ENCODE data around the gene LAMA3.

Gene LAMA3

GRCh38 chr18:23872701-23873550, 183.7 kb downstream of the LAMA3 start:
- H3K27me3 Mint-ChIP-seq (ENCODE audit: low read depth): peaks cover 23% of the 10 kb centered on the region
- H3K36me3 Mint-ChIP-seq (ENCODE audit: low read depth): peaks cover 4% of the 10 kb centered on the region
- no peak overlapping the region for H3K4me3 Mint-ChIP-seq
- no peaks in the 10 kb centered on the region for H3K9me3 Mint-ChIP-seq
- peaks cover 18% of the 10 kb centered on the region for H3K4me1 Mint-ChIP-seq (ENCODE audit: low read depth)
- no peak overlapping the region for H3K27ac Mint-ChIP-seq

DNA sequence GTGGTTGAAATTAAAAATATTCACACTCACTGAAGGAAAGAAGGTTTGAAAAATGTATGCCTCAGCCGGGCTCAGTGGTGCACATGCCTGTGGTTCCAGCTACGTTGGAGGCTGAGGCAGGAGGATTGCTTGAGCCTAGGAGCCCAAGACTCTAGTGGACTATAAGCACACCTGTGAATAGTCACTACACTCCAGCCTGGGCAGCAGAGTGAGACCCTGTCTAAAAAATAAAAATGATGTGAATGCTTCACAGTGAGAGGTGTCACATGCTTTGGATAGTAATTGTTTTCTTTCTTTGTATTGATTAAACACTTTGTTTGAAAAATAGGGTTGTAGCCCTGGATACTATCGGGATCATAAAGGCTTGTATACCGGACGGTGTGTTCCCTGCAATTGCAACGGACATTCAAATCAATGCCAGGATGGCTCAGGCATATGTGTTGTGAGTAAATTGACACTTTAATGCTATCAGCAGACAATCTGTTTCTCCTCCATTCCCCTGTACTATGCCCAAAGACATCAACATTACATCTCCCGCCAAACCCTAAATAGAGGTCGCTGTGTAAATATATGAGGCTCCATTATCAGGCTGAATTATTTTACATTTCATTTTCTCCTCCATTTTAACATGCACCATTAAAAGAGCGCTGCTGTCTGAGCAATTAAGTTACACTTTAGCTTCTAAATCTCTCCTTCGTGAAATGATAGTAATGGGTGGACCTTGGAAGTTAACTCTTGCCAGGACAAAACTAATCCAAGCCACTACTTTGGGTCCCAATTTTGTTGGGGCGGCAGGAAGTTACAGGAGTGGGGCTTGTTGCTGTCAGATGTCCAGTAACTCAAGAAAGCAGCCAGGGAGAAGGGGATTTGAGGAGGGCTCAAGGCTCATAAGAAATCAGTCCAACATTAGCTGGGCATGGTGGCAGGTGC, 187.0 kb downstream of the LAMA3 start:
- Mint-ChIP-seq H3K27me3 (ENCODE audit: low read depth) (peaks cover 22% of the 10 kb centered on the region), H3K9me3 (no peaks in the 10 kb centered on the region), H3K27ac (no peak overlapping the region), H3K4me3 (no peak overlapping the region), H3K36me3 (ENCODE audit: low read depth) (peaks cover 3% of the 10 kb centered on the region), H3K4me1 (ENCODE audit: low read depth) (peaks cover 12% of the 10 kb centered on the region)

DNA sequence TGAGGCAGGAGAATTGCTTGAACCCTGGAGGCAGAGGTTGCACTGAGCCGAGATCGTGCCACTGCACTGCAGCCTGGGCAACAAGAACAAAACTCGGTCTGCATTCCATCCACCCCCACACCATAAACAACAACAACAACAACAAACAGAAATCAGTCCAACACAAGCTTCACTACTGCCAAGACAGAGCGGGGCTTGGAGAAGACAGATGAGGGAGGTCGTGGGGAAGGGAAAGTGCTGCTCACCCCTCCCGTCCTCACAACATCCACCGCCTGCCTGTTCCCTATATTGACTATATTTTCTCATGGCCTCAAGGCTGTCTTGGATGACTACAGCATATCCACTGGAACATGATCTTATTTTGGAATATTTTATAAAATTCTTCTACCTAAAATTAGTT, 187.7 kb downstream of the LAMA3 start:
- Mint-ChIP-seq H3K4me3 (no peak overlapping the region), H3K4me1 (ENCODE audit: low read depth) (peaks cover 8% of the 10 kb centered on the region), H3K9me3 (no peaks in the 10 kb centered on the region), H3K27ac (no peak overlapping the region), H3K27me3 (ENCODE audit: low read depth) (peaks cover 22% of the 10 kb centered on the region), H3K36me3 (ENCODE audit: low read depth) (peaks cover 2% of the 10 kb centered on the region)

GRCh38 chr18:23877371-23877770, 188.1 kb downstream of the LAMA3 start:
- H3K4me1 Mint-ChIP-seq (ENCODE audit: low read depth): peaks cover 5% of the 10 kb centered on the region
- no peak overlapping the region for H3K4me3 Mint-ChIP-seq
- peaks cover 22% of the 10 kb centered on the region for H3K27me3 Mint-ChIP-seq (ENCODE audit: low read depth)
- H3K9me3 Mint-ChIP-seq: no peaks in the 10 kb centered on the region
- H3K27ac Mint-ChIP-seq: no peak overlapping the region
- peaks cover 2% of the 10 kb centered on the region for H3K36me3 Mint-ChIP-seq (ENCODE audit: low read depth)

GRCh38 chr18:23878336-23878900, 189.2 kb downstream of the LAMA3 start:
- Mint-ChIP-seq H3K4me1 (ENCODE audit: low read depth) (no peaks in the 10 kb centered on the region), H3K27ac (no peak overlapping the region), H3K4me3 (no peak overlapping the region), H3K36me3 (ENCODE audit: low read depth) (no peaks in the 10 kb centered on the region), H3K9me3 (no peaks in the 10 kb centered on the region), H3K27me3 (ENCODE audit: low read depth) (peaks cover 12% of the 10 kb centered on the region)

- Mint-ChIP-seq H3K4me1 (ENCODE audit: low read depth) (no peaks in the 10 kb centered on the region), H3K27ac (no peak overlapping the region), H3K36me3 (ENCODE audit: low read depth) (no peaks in the 10 kb centered on the region), H3K27me3 (ENCODE audit: low read depth) (peaks cover 12% of the 10 kb centered on the region), H3K9me3 (no peaks in the 10 kb centered on the region), H3K4me3 (no peak overlapping the region)
Measured at GRCh38 chr18:23879126-23879525, 189.9 kb downstream of the LAMA3 start.

GRCh38 chr18:23879544-23879943, 190.3 kb downstream of the LAMA3 start:
- Mint-ChIP-seq H3K9me3 (no peaks in the 10 kb centered on the region), H3K4me1 (ENCODE audit: low read depth) (no peaks in the 10 kb centered on the region), H3K27ac (no peak overlapping the region), H3K36me3 (ENCODE audit: low read depth) (no peaks in the 10 kb centered on the region), H3K27me3 (ENCODE audit: low read depth) (peaks cover 12% of the 10 kb centered on the region), H3K4me3 (no peak overlapping the region)

DNA sequence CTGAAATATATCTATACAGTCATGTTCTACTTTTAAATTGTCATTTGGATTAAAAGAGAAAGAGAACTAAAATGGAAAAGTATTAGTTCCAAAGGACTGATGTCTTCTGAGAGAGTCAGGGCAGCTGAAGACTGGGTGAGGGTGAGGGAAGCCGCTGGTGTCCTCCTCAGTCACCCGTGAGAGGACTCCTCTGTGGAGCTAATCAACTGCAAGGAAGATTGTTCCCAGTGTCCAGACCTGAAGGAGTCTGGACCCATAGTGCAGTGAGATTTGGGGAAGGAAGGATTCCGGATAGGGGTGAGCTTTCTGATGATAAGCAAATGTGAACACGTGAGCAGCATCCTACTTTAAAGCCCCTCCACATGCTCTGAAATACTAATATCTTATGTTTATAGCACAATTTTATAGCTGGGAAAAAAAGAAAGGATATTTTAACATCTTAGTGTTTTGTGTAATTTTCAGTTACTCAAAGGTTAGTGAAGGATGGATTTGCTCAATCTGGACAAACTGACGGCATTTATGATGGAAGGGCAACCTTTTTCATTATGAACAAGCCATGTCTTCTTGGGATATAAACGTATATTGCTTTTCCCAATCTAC, 190.8 kb downstream of the LAMA3 start:
- Mint-ChIP-seq H3K4me1 (ENCODE audit: low read depth) (peaks cover 2% of the 10 kb centered on the region), H3K4me3 (no peak overlapping the region), H3K27me3 (ENCODE audit: low read depth) (peaks cover 12% of the 10 kb centered on the region), H3K36me3 (ENCODE audit: low read depth) (no peaks in the 10 kb centered on the region), H3K9me3 (no peaks in the 10 kb centered on the region), H3K27ac (no peak overlapping the region)

DNA sequence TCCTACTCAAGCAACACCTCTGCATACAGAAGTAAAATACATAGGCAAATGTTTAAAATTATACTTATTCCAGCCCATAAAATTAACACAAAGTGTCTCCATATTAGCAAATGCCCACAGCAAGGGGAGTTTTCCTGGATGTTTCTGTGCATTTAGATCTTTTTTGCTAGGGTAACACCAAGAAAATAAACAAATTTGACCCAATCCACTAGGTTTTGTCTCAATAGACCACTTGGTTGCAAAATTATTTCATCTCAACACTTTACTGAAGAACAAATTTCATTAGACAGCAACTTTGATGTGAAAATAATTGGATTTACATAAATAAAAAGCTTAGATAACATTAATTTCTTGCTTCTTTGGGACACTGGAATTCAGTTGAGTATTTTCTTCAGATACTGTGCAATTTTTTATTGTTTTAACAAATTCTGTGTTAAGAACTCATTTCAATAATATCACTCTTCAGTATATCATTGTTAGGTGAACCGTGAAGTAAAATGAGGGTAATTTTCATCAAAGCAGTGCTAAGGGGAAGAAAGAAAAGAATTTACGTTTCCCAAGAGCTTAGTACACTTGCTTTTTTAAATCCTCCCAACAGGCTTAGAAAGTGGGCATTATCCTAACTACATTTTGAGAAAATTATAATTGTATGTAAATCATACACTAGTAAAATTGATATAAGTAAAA, 191.8 kb downstream of the LAMA3 start:
- Mint-ChIP-seq H3K36me3 (ENCODE audit: low read depth) (no peaks in the 10 kb centered on the region), H3K4me3 (no peak overlapping the region), H3K9me3 (no peaks in the 10 kb centered on the region), H3K27me3 (ENCODE audit: low read depth) (peaks cover 12% of the 10 kb centered on the region), H3K27ac (no peak overlapping the region), H3K4me1 (ENCODE audit: low read depth) (peaks cover 9% of the 10 kb centered on the region)

DNA sequence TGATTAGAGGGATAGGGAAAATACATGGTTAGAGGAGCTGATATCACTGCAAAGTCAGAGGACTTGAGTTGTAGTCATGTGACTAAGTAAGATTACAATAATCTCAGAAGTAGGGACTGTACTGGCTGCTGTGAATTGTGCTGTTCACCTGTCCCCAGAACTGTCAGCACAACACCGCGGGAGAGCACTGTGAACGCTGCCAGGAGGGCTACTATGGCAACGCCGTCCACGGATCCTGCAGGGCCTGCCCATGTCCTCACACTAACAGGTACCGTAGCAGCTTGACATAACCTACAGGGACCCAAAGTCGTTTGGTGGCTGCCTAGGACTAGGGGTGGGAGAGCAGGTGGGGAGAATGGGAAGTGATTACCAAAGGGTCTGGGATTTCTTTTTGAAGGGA, 192.5 kb downstream of the LAMA3 start:
- no peak overlapping the region for H3K27ac Mint-ChIP-seq
- H3K36me3 Mint-ChIP-seq (ENCODE audit: low read depth): no peaks in the 10 kb centered on the region
- peaks cover 11% of the 10 kb centered on the region for H3K4me1 Mint-ChIP-seq (ENCODE audit: low read depth)
- H3K27me3 Mint-ChIP-seq (ENCODE audit: low read depth): peaks cover 6% of the 10 kb centered on the region
- H3K4me3 Mint-ChIP-seq: no peak overlapping the region
- no peaks in the 10 kb centered on the region for H3K9me3 Mint-ChIP-seq

DNA sequence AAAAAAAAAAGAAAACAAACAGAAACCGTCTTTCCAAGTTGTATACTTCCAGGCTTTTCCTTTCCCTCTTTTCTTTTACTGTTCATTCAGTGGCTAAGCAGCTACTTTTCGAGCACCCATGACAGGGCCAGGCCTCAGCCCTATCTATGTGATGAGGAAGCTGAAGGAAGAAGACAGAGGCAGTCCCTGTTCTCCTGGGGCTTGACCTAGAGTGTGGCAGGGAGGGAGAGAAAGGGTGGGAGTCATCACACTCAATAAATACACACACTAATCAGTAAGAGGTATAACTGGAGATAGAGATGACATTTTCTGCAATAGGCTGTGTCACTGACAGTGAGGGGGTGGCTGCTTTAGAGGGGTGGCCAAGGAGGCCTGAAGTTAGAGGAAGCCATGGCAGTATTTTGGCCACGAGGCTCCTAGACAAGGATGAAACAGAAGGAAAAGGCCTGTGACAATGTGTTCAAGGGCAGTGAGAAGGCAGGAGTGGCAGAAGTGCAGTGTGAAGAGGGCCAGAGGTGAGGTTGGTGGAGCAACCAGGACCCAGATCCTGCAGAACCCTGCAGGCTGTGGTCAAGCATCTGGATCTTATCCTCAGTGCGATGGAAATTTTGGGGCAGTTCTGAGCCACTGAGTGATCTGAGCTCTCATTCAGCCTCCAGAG, 193.5 kb downstream of the LAMA3 start:
- Mint-ChIP-seq H3K4me1 (ENCODE audit: low read depth) (peaks cover 13% of the 10 kb centered on the region), H3K27ac (no peak overlapping the region), H3K4me3 (no peak overlapping the region), H3K9me3 (no peaks in the 10 kb centered on the region), H3K36me3 (ENCODE audit: low read depth) (no peaks in the 10 kb centered on the region), H3K27me3 (ENCODE audit: low read depth) (peaks cover 3% of the 10 kb centered on the region)

- Mint-ChIP-seq H3K4me3 (no peak overlapping the region), H3K4me1 (ENCODE audit: low read depth) (peaks cover 13% of the 10 kb centered on the region), H3K27me3 (ENCODE audit: low read depth) (peaks cover 5% of the 10 kb centered on the region), H3K36me3 (ENCODE audit: low read depth) (peaks cover 3% of the 10 kb centered on the region), H3K27ac (no peak overlapping the region), H3K9me3 (no peaks in the 10 kb centered on the region)
Measured at GRCh38 chr18:23883277-23883790, 194.1 kb downstream of the LAMA3 start.

- H3K27me3 Mint-ChIP-seq (ENCODE audit: low read depth): peaks cover 4% of the 10 kb centered on the region
- no peaks in the 10 kb centered on the region for H3K9me3 Mint-ChIP-seq
- H3K36me3 Mint-ChIP-seq (ENCODE audit: low read depth): peaks cover 4% of the 10 kb centered on the region
- no peak overlapping the region for H3K27ac Mint-ChIP-seq
- peaks cover 13% of the 10 kb centered on the region for H3K4me1 Mint-ChIP-seq (ENCODE audit: low read depth)
- H3K4me3 Mint-ChIP-seq: no peak overlapping the region
Measured at GRCh38 chr18:23884681-23885375, 195.6 kb downstream of the LAMA3 start.

Measured in T-helper 1 cell treated with Interleukin-12 subunit alpha and Interleukin-12 subunit beta and Interleukin-4 antibody, amounts not matched to agents 30 μg/mL and 1 μg/mL, for 36 hours (primary cell).